Liver (tissue), 3 donors: ENCODE results near the gene FAM32A.

ENCODE experiments used
- FOXA1 ChIP-seq: IDR thresholded peaks from 2 replicates; pipeline ENCODE4 v1.6.1; 2016; ENCODE audit warnings: antibody characterized with exemption
- GABPA ChIP-seq, 2 donors: IDR thresholded peaks in 1 of 2; conservative IDR thresholded peaks in 1 of 2; 2 replicates each; pipeline ENCODE4 v1.6.1; 2016; ENCODE audit warnings: antibody characterized with exemption in 2 of 2, mild to moderate bottlenecking in 1 of 2, moderate library complexity in 1 of 2
- HNF4A ChIP-seq, 2 donors: conservative IDR thresholded peaks; 2 replicates each; pipeline ENCODE4 v1.6.1; 2016; ENCODE audit warnings: antibody characterized with exemption in 2 of 2, mild to moderate bottlenecking in 2 of 2
- JUND ChIP-seq, 2 donors: IDR thresholded peaks; 2 replicates each; pipeline ENCODE4 v1.6.1; 2016; ENCODE audit warnings: antibody characterized with exemption in 2 of 2
- NR2F2 ChIP-seq: IDR thresholded peaks from 2 replicates; pipeline ENCODE4 v1.6.1; 2016; ENCODE audit warnings: antibody characterized with exemption
- RAD21 ChIP-seq, 2 donors: IDR thresholded peaks; 2 replicates each; pipeline ENCODE4 v1.6.1; 2016; ENCODE audit warnings: antibody characterized with exemption in 2 of 2, mild to moderate bottlenecking in 2 of 2
- SP1 ChIP-seq: IDR thresholded peaks from 2 replicates; pipeline ENCODE4 v1.6.1; 2018; ENCODE audit warnings: antibody characterized with exemption, mild to moderate bottlenecking
- TAF1 ChIP-seq: conservative IDR thresholded peaks from 2 replicates; pipeline ENCODE4 v1.6.1; 2016; ENCODE audit warnings: antibody characterized with exemption, mild to moderate bottlenecking
- YY1 ChIP-seq: IDR thresholded peaks from 2 replicates; pipeline ENCODE4 v1.6.1; 2016; ENCODE audit warnings: antibody characterized with exemption, mild to moderate bottlenecking
- TF ChIP-seq, protein P1 (sequence below): fragments of 150-350 bp; IDR thresholded peaks from 2 replicates; pipeline ENCODE4 v1.5.1; 2017; ENCODE audit warnings: improper control_type of control experiment, low read depth, low read length; ENCODE audit not compliant: missing input control
- TF ChIP-seq, protein P2 (sequence below): IDR thresholded peaks from 2 replicates; pipeline ENCODE4 v1.6.1; 2016; ENCODE audit warnings: antibody characterized with exemption
- TF ChIP-seq, protein P3 (sequence below): IDR thresholded peaks from 2 replicates; pipeline ENCODE4 v1.6.1; 2016; ENCODE audit warnings: antibody characterized with exemption, mild to moderate bottlenecking
- TF ChIP-seq, protein P4 (sequence below): IDR thresholded peaks from 2 replicates; pipeline ENCODE4 v1.6.1; 2016; ENCODE audit warnings: antibody characterized with exemption
- TF ChIP-seq, protein P5 (sequence below): IDR thresholded peaks from 2 replicates; pipeline ENCODE4 v1.6.1; 2016; ENCODE audit warnings: antibody characterized with exemption
- donor health status: healthy.
- donor health status: healthy.

DNA sequence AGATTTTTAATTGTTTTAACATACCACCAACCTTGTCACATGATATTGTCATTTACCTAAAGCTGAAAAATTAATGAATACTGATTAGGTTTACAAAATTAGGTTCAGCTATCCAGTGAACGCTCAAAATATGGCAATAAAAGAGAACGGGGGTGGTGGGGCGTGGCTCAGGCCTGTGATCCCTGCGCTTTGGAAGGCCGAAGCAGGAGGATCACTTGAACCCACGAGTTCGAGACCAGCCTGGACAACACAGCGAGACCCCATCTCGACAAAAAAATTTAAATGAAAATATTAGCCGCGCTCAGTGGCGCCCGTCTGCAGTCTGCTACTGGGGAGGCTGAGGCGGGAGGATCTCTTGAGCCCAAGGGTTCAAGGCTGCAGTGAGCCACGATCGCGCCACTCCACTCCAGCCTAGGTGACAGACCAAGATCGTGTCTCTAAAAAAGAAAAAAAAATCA, 516 bp upstream of the FAM32A start:
- TF ChIP-seq, protein P1, sequence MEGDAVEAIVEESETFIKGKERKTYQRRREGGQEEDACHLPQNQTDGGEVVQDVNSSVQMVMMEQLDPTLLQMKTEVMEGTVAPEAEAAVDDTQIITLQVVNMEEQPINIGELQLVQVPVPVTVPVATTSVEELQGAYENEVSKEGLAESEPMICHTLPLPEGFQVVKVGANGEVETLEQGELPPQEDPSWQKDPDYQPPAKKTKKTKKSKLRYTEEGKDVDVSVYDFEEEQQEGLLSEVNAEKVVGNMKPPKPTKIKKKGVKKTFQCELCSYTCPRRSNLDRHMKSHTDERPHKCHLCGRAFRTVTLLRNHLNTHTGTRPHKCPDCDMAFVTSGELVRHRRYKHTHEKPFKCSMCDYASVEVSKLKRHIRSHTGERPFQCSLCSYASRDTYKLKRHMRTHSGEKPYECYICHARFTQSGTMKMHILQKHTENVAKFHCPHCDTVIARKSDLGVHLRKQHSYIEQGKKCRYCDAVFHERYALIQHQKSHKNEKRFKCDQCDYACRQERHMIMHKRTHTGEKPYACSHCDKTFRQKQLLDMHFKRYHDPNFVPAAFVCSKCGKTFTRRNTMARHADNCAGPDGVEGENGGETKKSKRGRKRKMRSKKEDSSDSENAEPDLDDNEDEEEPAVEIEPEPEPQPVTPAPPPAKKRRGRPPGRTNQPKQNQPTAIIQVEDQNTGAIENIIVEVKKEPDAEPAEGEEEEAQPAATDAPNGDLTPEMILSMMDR = no peak
- TF ChIP-seq, protein P2, sequence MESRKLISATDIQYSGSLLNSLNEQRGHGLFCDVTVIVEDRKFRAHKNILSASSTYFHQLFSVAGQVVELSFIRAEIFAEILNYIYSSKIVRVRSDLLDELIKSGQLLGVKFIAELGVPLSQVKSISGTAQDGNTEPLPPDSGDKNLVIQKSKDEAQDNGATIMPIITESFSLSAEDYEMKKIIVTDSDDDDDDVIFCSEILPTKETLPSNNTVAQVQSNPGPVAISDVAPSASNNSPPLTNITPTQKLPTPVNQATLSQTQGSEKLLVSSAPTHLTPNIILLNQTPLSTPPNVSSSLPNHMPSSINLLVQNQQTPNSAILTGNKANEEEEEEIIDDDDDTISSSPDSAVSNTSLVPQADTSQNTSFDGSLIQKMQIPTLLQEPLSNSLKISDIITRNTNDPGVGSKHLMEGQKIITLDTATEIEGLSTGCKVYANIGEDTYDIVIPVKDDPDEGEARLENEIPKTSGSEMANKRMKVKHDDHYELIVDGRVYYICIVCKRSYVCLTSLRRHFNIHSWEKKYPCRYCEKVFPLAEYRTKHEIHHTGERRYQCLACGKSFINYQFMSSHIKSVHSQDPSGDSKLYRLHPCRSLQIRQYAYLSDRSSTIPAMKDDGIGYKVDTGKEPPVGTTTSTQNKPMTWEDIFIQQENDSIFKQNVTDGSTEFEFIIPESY = no peak
- no peak for TF ChIP-seq SP1
- TF ChIP-seq, protein P3, sequence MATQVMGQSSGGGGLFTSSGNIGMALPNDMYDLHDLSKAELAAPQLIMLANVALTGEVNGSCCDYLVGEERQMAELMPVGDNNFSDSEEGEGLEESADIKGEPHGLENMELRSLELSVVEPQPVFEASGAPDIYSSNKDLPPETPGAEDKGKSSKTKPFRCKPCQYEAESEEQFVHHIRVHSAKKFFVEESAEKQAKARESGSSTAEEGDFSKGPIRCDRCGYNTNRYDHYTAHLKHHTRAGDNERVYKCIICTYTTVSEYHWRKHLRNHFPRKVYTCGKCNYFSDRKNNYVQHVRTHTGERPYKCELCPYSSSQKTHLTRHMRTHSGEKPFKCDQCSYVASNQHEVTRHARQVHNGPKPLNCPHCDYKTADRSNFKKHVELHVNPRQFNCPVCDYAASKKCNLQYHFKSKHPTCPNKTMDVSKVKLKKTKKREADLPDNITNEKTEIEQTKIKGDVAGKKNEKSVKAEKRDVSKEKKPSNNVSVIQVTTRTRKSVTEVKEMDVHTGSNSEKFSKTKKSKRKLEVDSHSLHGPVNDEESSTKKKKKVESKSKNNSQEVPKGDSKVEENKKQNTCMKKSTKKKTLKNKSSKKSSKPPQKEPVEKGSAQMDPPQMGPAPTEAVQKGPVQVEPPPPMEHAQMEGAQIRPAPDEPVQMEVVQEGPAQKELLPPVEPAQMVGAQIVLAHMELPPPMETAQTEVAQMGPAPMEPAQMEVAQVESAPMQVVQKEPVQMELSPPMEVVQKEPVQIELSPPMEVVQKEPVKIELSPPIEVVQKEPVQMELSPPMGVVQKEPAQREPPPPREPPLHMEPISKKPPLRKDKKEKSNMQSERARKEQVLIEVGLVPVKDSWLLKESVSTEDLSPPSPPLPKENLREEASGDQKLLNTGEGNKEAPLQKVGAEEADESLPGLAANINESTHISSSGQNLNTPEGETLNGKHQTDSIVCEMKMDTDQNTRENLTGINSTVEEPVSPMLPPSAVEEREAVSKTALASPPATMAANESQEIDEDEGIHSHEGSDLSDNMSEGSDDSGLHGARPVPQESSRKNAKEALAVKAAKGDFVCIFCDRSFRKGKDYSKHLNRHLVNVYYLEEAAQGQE = no peak
- TF ChIP-seq TAF1 = no peak
- TF ChIP-seq RAD21 (IDR thresholded peaks at IDR 0.05) = no peak
- TF ChIP-seq, protein P4, sequence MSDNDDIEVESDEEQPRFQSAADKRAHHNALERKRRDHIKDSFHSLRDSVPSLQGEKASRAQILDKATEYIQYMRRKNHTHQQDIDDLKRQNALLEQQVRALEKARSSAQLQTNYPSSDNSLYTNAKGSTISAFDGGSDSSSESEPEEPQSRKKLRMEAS = no peak
- TF ChIP-seq, protein P5, sequence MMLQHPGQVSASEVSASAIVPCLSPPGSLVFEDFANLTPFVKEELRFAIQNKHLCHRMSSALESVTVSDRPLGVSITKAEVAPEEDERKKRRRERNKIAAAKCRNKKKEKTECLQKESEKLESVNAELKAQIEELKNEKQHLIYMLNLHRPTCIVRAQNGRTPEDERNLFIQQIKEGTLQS = no peak
- TF ChIP-seq GABPA (IDR thresholded peaks at IDR 0.05 in 1 of 2, conservative IDR thresholded peaks at IDR 0.05 in 1 of 2) = no peak
- TF ChIP-seq HNF4A (conservative IDR thresholded peaks at IDR 0.05) = no peak
- TF ChIP-seq NR2F2 = no peak
- TF ChIP-seq FOXA1 = no peak
- no peak for TF ChIP-seq JUND (IDR thresholded peaks at IDR 0.05)
- TF ChIP-seq YY1 = no peak
